Stimulated activated CD4-positive, alpha-beta T cell treated with anti-CD3 and anti-CD28 coated beads, Interleukin-4, amount 100 ng/mL, for 1 hour (primary cell): ENCODE results near the gene NOL9.

ENCODE experiments used
- DNase-seq: peaks from one replicate; pipeline ENCODE4 v3.0.0-alpha.2; 2020

The NOL9 gene

GRCh38 chr1:6519491-6519934, 34.8 kb downstream of the NOL9 start:
- no peak for DNase-seq

- DNase-seq, result no peak
Observed at GRCh38 chr1:6517435-6517851, 36.9 kb downstream of the NOL9 start.

GRCh38 chr1:6515771-6516170, 38.5 kb downstream of the NOL9 start:
- no peak for DNase-seq

- no peak for DNase-seq
Observed at GRCh38 chr1:6513320-6513801, 41.0 kb downstream of the NOL9 start.

GRCh38 chr1:6512908-6513280, 41.4 kb downstream of the NOL9 start:
- DNase-seq, result no peak

GRCh38 chr1:6512245-6512907, 41.9 kb downstream of the NOL9 start:
- no peak for DNase-seq

- no peak for DNase-seq
Observed at GRCh38 chr1:6511561-6512244, 42.6 kb downstream of the NOL9 start.

- DNase-seq, result no peak
Observed at GRCh38 chr1:6511056-6511455, 43.3 kb downstream of the NOL9 start.

GRCh38 chr1:6510493-6510892, 43.8 kb downstream of the NOL9 start:
- no peak for DNase-seq

GRCh38 chr1:6509919-6510291, 44.4 kb downstream of the NOL9 start:
- no peak for DNase-seq

- DNase-seq, result no peak
Observed at GRCh38 chr1:6509220-6509918, 44.9 kb downstream of the NOL9 start.

- no peak for DNase-seq
Observed at GRCh38 chr1:6508816-6509189, 45.5 kb downstream of the NOL9 start.

- DNase-seq, result no peak
Observed at GRCh38 chr1:6508154-6508815, 46.0 kb downstream of the NOL9 start.

- DNase-seq, result no peak
Observed at GRCh38 chr1:6507461-6507911, 46.8 kb downstream of the NOL9 start.

GRCh38 chr1:6507037-6507428, 47.3 kb downstream of the NOL9 start:
- DNase-seq, result no peak

- DNase-seq, result no peak
Observed at GRCh38 chr1:6506210-6507036, 47.9 kb downstream of the NOL9 start.

GRCh38 chr1:6505367-6506209, 48.7 kb downstream of the NOL9 start:
- DNase-seq, result no peak

- no peak for DNase-seq
Observed at GRCh38 chr1:6504887-6505286, 49.4 kb downstream of the NOL9 start.

- no peak for DNase-seq
Observed at GRCh38 chr1:6503884-6504602, 50.3 kb downstream of the NOL9 start.

GRCh38 chr1:6502000-6502891, 52.1 kb downstream of the NOL9 start:
- DNase-seq, result no peak
